Suprapubic skin (tissue), 4 donors: ENCODE data around the gene BLTP2. TPM values are rescaled to one million over a fixed set of nuclear protein-coding genes. Genes with fewer than 3 reads are reported as not detected.

Experiments
- DNase-seq, 2 donors: peaks; one replicate each; pipeline ENCODE4 v3.0.0-alpha.2; 2019; ENCODE audit warnings: low spot score in 2 of 2
- H3K27ac ChIP-seq: fragments of 200-600 bp; sonication (generic); one replicate; pipeline ENCODE4 v1.5.1; 2019
- H3K27me3 ChIP-seq: fragments of 200-600 bp; sonication (generic); one replicate; pipeline ENCODE4 v1.5.1; 2019
- H3K36me3 ChIP-seq: fragments of 200-600 bp; sonication (generic); one replicate; pipeline ENCODE4 v1.5.1; 2019
- H3K4me1 ChIP-seq: fragments of 200-600 bp; sonication (generic); one replicate; pipeline ENCODE4 v1.5.1; 2019
- H3K4me3 ChIP-seq: fragments of 200-600 bp; sonication (generic); one replicate; pipeline ENCODE4 v1.5.1; 2019; ENCODE audit warnings: mild to moderate bottlenecking
- H3K9me3 ChIP-seq: fragments of 200-600 bp; sonication (generic); one replicate; pipeline ENCODE4 v1.5.1; 2019
- CTCF ChIP-seq, 2 donors: fragments of 200-600 bp in 1 of 2; fragments of 450-650 bp in 1 of 2; sonication (generic) in 1 of 2; IDR thresholded peaks; one replicate each; pipeline ENCODE4 v1.5.1; 2016 to 2019; ENCODE audit warnings: antibody characterized with exemption in 2 of 2, mild to moderate bottlenecking in 1 of 2, moderate library complexity in 1 of 2
- EP300 ChIP-seq: sonication (generic); formaldehyde crosslinking; IDR thresholded peaks from one replicate; pipeline ENCODE4 v1.6.1; 2017; ENCODE audit warnings: antibody characterized with exemption
- POLR2A ChIP-seq, 2 donors: fragments of 450-650 bp; IDR thresholded peaks; one replicate each; pipeline ENCODE4 v1.6.1; 2017; ENCODE audit warnings: antibody characterized with exemption in 2 of 2, mild to moderate bottlenecking in 2 of 2, moderate library complexity in 2 of 2
- POLR2AphosphoS5 ChIP-seq, 3 donors: sonication (generic); formaldehyde crosslinking; IDR thresholded peaks; one replicate each; pipeline ENCODE4 v1.6.1; 2017; ENCODE audit warnings: antibody characterized with exemption in 3 of 3
- WGBS: methylation state at CpG from one replicate; pipeline ENCODE4 v1.1.5; 2018; 5-methylcytosine and 5-hydroxymethylcytosine counted together
- total RNA-seq, 4 donors: library from RNA; depleted of rRNA; stranded (reverse); fragments of >200 nt; gene quantifications; one replicate each; pipeline ENCODE4 v1.1.0, GENCODE V29; 2016

BLTP2 gene
- total RNA-seq, 4 donors from 2014 or later = 82.7 to 139 (median 125) TPM

GRCh38 chr17:28669918-28670317, 25.0 kb upstream of the BLTP2 start:
- Histone ChIP-seq H3K4me3 (no peak overlapping the region), H3K36me3 (peaks cover 47% of the 10 kb centered on the region), H3K4me1 (peaks cover 21% of the 10 kb centered on the region), H3K27me3 (no peaks in the 10 kb centered on the region), H3K9me3 (no peaks in the 10 kb centered on the region), H3K27ac (no peak overlapping the region)
- TF ChIP-seq EP300 = no peak
- TF ChIP-seq POLR2A (IDR thresholded peaks at IDR 0.05) = no peak
- no peak for TF ChIP-seq POLR2AphosphoS5 (IDR thresholded peaks at IDR 0.05)
- TF ChIP-seq CTCF (IDR thresholded peaks at IDR 0.05) = no peak
- no peak for DNase-seq
- WGBS = 90% methylated on average over 1 of the region's 1 CpG

- Histone ChIP-seq H3K27me3 (no peaks in the 10 kb centered on the region), H3K4me1 (peaks cover 34% of the 10 kb centered on the region), H3K9me3 (no peaks in the 10 kb centered on the region), H3K27ac (no peak overlapping the region), H3K36me3 (peaks cover 27% of the 10 kb centered on the region), H3K4me3 (no peak overlapping the region)
- TF ChIP-seq EP300 (no peak), POLR2AphosphoS5 (IDR thresholded peaks at IDR 0.05) (no peak), CTCF (IDR thresholded peaks at IDR 0.05) (no peak), POLR2A (IDR thresholded peaks at IDR 0.05) (no peak)
- WGBS = 48% methylated on average over 1 of the region's 1 CpG
- DNase-seq = no peak
These were observed 22.9 kb upstream of the BLTP2 start for GRCh38 chr17:28667870-28668269.

GRCh38 chr17:28665994-28666393, 21.0 kb upstream of the BLTP2 start:
- DNase-seq = no peak
- 66% methylated on average over 2 of the region's 2 CpGs for WGBS
- H3K36me3 ChIP-seq = peaks cover 8% of the 10 kb centered on the region

GRCh38 chr17:28663723-28664122, 18.8 kb upstream of the BLTP2 start:
- H3K36me3 ChIP-seq = peaks cover 12% of the 10 kb centered on the region
- H3K27ac ChIP-seq = no peak overlapping the region
- no peak overlapping the region for H3K4me3 ChIP-seq
- no peak for DNase-seq
- no peaks in the 10 kb centered on the region for H3K9me3 ChIP-seq
- H3K27me3 ChIP-seq = no peaks in the 10 kb centered on the region
- TF ChIP-seq CTCF (IDR thresholded peaks at IDR 0.05) (no peak), POLR2AphosphoS5 (IDR thresholded peaks at IDR 0.05) (no peak), EP300 (no peak), POLR2A (IDR thresholded peaks at IDR 0.05) (no peak)
- peaks cover 49% of the 10 kb centered on the region for H3K4me1 ChIP-seq

More at GRCh38 chr17:28665994-28666393, 21.0 kb upstream of the BLTP2 start:
- H3K27ac ChIP-seq = no peak overlapping the region
- peaks cover 42% of the 10 kb centered on the region for H3K4me1 ChIP-seq
- no peaks in the 10 kb centered on the region for H3K27me3 ChIP-seq
- no peak overlapping the region for H3K4me3 ChIP-seq
- H3K9me3 ChIP-seq = no peaks in the 10 kb centered on the region
- TF ChIP-seq POLR2A (IDR thresholded peaks at IDR 0.05) (no peak), POLR2AphosphoS5 (IDR thresholded peaks at IDR 0.05) (no peak), CTCF (IDR thresholded peaks at IDR 0.05) (no peak), EP300 (no peak)

GRCh38 chr17:28662527-28662829, 17.5 kb upstream of the BLTP2 start:
- Histone ChIP-seq H3K4me1 (peaks cover 36% of the 10 kb centered on the region), H3K4me3 (peak overlapping the region; percentile 80), H3K9me3 (no peaks in the 10 kb centered on the region)

More at GRCh38 chr17:28662527-28662829, 17.5 kb upstream of the BLTP2 start:
- Histone ChIP-seq H3K36me3 (peaks cover 20% of the 10 kb centered on the region), H3K27me3 (no peaks in the 10 kb centered on the region), H3K27ac (peak overlapping the region; percentile 95)
- DNase-seq = no peak
- TF ChIP-seq CTCF (IDR thresholded peaks at IDR 0.05) (no peak), POLR2A (IDR thresholded peaks at IDR 0.05) (no peak), POLR2AphosphoS5 (IDR thresholded peaks at IDR 0.05) (no peak), EP300 (no peak)
- WGBS = 1% methylated on average over 10 of the region's 10 CpGs
